Activated CD8-positive, alpha-beta memory T cell treated with anti-CD3 and anti-CD28 coated beads for 36 hours (primary cell): ENCODE measurements around the gene SPNS3. TPM values are rescaled to one million over a fixed set of nuclear protein-coding genes. Genes with fewer than 3 reads are reported as not detected.

Experiments used
- CTCF ChIA-PET: fragments of 350-600 bp; sonication (Branson Sonifier 250); formaldehyde crosslinking; loops from one replicate; lab custom pipeline; 2021; ENCODE audit warnings: antibody characterized with exemption; lab: Charles Lee
- POLR2A ChIA-PET: fragments of 350-600 bp; sonication (Branson Sonifier 250); formaldehyde crosslinking; loops from one replicate; lab custom pipeline; 2021; ENCODE audit warnings: antibody characterized with exemption; lab: Charles Lee
- total RNA-seq, 2 experiments: library from RNA; stranded (reverse); gene quantifications; one replicate each; pipeline ENCODE4 v1.2.3, GENCODE V29; 2021

The SPNS3 gene
- total RNA-seq, 2 experiments from 2014 or later = 17.8 to 20.5 TPM

DNA sequence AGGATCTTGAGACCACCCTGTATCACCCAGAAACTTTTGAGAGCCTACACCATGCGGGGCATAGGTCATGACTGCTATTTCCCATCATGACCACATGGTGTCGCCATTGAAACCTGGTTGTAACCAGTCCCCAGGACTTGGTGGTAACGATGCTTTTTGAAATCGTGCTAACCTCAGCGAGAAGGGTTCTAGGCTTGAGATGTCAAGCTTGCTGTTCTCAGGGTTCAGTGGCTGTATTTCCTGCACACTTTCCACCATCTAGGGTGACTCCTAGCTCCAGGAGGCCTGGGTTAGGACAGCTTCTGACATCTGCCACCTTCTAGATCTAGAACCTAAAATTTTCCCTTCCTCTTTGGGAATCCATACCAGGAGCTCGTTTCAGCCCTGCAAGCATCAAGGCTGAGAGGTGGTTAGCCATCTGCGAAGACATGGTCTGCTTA is 13.0 kb upstream of the SPNS3 start:
- CTCF ChIA-PET = interaction anchor here (0.6 to 2.6 kb wide), 15 partner anchors 13 to 246 kb away, joined by 3 to 16 read pairs (median 3); partner anchors contain the start of gene SPNS3

DNA sequence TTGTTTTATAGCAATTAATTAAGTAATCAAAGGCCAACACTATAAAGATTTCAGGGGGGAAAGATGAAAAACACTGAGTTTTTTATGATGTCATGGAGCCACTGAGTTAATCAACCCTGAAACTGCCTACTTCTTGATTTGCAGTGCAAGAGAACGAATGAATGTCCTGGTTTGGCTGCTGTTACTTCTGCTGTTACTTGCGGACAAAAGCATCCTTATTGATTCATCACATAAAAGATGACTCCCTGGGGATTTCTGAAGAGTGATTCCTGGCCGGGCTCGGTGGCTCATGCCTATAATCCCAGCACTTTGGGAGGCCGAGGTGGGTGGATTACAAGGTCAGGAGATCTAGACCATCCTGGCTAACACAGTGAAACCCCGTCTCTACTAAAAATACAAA is 10.9 kb upstream of the SPNS3 start:
- POLR2A ChIA-PET = no interaction called here
- CTCF ChIA-PET = interaction anchor here (0.6 to 1.6 kb wide), 6 partner anchors 9 to 282 kb away, joined by 3 to 4 read pairs (median 4); no protein-coding TSS in a partner anchor

More for the DNA sequence above, 13.0 kb upstream of the SPNS3 start:
- POLR2A ChIA-PET = interaction anchor here (0.7 to 1.6 kb wide), 2 partner anchors 13 to 27 kb away, joined by 4 to 6 read pairs; partner anchors contain the start of gene SPNS3

DNA sequence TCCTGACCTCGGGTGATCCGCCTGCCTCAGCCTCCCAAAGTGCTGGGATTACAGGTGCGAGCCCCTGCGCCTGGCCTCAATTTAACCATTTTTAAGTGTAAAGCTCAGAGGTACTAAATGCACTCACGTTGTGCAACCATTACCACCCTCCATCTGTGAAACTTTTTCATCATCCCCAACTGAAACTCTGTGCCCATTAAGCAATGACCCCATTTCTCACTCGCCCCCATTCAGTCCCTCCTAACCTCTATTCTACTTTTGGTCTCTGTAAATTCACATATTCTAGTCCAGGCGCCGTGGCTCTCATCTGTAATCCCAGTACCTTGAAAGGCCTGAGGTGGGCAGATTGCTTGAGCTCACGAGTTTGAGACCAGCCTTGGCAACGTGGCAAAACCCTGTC is 8.3 kb upstream of the SPNS3 start:
- ChIA-PET CTCF (interaction anchor here (0.7 to 1.1 kb wide), 3 partner anchors 157 to 488 kb away, joined by 3 to 4 read pairs (median 4); no protein-coding TSS in a partner anchor), POLR2A (no interaction called here)

DNA sequence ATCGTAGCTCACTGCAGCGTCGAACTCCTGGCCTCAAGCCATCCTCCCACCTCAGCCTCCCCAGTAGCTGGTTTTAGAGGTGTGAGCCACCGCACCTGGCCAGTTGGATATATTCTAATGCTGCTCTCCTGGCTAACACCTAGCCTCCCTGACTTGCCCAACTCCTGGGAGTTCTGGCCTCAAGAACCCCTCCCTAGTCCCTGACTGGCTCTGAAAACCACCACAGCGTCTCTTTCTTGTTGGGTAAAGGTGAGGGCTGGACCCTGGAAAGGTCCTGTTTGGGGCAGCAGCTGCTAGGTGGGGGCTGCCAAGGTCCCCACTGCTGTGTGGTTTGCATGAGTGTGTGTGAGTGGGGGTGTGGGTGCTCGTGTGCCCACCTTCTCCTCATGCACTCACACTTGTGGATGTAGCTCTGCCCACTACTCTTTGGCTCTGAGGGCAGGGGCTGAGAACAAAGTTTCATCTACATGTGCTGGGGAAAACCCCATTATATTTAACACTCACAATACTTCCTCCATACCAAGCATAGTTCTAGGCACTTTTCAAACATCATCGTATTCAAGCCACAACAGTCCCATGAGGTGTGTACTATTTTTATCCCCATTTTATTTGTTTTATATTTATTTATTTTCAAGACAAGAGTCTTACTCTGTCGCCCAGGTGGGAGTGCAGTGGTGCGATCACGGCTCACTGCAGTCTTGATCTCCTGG is 7.1 kb upstream of the SPNS3 start:
- ChIA-PET CTCF (no interaction called here), POLR2A (no interaction called here)

DNA sequence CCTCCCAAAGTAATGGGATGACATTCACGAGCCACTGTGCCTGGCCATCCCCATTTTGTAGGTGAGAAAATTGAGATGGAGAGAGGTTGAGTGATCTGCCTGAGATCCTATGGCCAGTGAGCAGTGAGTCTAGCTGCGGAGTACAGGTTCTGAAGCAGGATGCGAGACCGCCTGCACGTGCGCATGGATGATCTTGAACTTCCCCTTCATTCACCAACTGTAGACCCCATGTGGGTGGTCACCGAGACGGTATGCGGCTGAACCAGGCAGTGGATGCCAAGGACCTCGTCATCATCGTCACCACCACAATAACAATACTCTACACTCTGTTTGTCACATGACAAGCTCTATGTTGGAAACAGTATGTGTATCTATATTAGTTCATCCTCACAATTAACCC is 6.2 kb upstream of the SPNS3 start:
- POLR2A ChIA-PET = no interaction called here
- CTCF ChIA-PET = interaction anchor here (1.0 kb wide), 1 partner anchor 140 kb away, joined by 3 read pairs; no protein-coding TSS in a partner anchor

DNA sequence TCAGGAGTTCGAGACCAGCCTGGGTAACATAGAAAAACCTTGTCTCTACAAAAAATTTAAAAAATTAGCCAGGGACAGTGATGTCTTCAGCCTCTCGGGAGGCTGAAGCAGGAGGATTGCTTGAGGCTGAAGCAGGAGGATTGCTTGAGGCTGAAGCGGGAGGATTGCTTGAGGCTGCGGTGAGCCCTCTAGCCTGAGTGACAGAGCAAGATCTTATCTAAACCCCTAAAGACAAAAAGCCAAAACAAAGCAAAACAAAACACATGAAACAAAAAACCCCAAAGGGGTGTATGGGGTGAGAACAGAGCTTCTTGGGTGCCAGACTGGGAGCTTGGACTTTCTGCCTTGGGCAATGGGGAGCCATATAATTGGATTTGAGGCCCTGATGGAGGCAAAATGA is 2.6 kb downstream of the SPNS3 start:
- POLR2A ChIA-PET = interaction anchor here (0.5 kb wide), 1 partner anchor 42 kb away, joined by 3 read pairs; no protein-coding TSS in a partner anchor
- CTCF ChIA-PET = interaction anchor here (0.8 to 1.2 kb wide), 2 partner anchors 14 to 15 kb away, joined by 3 read pairs; no protein-coding TSS in a partner anchor

DNA sequence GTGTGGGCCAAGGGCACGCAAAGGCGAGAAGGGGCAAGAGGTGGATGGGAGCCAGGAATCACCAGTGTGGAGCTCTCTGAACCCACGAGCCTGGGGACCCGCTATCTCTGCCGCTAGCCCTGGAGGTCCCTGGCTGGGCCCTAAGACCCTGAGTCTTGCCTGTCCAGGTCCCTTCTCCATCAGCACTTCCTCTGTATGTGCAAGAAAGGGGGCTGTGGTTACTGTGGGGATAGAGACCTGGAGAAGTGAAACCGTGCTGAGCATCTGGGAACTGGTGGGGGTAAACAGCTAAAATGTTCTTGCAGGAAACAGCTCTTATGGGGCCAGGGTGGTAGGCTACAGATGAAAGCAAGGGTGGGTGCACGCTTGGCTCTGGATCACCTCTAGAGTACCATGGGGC is 3.1 kb downstream of the SPNS3 start:
- CTCF ChIA-PET = interaction anchor here (1.2 kb wide), 1 partner anchor 16 kb away, joined by 3 read pairs; no protein-coding TSS in a partner anchor
- POLR2A ChIA-PET = interaction anchor here (0.5 kb wide), 1 partner anchor 41 kb away, joined by 3 read pairs; no protein-coding TSS in a partner anchor

DNA sequence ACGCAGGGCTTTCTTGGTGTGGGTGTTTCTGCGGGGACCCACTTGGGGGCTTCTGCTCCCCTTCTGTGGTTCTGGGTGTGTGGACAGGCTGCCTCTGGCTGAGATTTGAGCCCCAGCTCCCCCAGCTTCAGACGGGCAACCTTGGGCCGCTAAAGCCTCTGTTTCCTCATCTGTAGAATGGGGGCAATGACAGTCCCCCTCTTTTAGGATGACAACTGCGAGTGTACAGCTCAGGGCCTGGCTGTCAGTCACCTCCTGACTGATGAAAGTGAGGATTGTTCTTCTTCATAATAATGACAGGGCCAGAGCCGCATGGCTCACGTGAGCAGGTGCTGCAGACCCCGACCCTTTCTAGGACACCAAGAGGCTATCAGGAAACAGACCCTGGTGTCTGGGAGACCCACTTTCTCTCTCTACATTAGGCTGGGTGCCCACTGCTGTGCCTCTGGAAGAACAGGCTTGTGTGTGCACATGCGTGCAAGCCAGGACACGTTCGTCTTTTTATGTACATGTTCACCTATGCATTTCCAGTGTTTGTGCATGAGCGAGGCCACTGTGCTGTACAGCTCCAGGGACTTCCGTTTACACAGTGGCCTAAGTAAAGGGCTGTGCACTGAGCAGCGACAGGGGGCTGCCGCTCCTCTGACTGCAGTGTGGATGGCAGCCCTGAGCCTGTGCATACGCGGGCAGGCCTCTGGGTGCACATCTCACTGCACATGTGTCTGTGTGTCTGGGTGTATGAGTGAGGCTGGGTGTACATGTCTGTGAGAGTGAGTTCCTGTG is 4.6 kb downstream of the SPNS3 start:
- CTCF ChIA-PET = no interaction called here

DNA sequence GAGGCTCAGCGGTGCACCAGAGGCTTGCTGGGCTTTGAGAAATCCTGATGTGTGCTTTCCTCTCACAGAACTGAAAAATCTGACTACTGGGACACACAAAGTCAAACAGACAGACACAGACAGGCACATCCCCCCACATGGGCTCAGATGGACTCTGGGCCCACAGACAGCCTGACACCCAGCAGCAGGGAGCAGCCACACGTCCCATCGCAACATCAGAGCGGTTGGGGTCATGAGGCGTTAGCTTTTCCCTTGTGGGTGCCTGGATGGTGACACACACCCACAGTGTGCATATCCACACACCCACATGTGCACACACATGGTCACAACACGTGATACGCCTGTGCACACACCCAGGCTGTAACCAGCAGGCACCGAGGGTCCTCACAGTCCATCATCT is 6.3 kb downstream of the SPNS3 start:
- CTCF ChIA-PET = no interaction called here
- POLR2A ChIA-PET = no interaction called here

More for the DNA sequence above, 4.6 kb downstream of the SPNS3 start:
- POLR2A ChIA-PET = interaction anchor here (0.6 kb wide), 1 partner anchor 295 kb away, joined by 3 read pairs; the partner anchor contains the start of genes CYB5D2 and ZZEF1

DNA sequence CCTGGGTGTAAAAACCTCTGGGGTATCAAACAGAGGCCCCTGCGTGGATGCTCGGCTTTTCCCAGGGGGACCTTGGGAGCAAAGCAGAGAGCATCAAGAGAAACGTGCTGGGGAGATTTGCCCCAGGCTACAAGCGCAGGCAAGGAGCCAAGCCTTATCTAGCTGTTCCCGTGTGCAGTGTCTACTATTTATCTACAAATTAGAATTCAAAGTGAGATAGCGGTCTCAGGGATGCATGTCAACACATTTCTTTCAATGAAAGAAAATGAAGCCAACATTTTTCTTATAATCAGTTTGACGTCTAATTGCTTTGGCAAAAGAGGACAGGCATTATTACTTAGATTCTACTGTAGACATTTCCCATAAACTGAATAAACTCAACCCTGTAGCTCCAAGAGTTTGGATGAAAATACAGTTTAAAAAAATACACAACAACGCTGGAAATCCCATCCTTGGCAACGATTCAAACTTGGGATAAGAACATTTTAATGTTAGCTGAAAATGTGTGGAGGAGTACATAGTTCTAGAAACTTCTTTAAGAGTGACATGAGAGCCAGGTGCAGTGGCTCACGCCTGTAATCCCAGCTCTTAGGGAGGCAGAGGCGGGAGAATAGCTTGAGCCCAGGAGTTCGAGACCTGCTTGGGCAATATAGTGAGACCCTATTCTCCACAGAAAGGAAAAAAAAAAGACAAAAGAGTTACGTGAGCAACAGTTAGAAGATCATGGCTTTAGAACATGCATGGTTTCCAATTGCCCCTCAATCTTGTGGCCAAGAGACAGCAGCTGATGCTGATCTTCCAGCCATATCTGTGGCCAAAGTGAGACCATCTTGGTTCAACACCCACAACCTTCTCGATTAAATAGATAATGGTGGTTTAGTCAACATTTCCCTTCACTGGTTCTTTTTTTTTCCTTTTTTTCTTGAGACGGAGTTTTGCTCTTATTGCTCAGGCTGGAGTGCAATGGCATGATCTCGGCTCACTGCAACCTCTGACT is 7.2 kb downstream of the SPNS3 start:
- ChIA-PET CTCF (no interaction called here), POLR2A (no interaction called here)

DNA sequence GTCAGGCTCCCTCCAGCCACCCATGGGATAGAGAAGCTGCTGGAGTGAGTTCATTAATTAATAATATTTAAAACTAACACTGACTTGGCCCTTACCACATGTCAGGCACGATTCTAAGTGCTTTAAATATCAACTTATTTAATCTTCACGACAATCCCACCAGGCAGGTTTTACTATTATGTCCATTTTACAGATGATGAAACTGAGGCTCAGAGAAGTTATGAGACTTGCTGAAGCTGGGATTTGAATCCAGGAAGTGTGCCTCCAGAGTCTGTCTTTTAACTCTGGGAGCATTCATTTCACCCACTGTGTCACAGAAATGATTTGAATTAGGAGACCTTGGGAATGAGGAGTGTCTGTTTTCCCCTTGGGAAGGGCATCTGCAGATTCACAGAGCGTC is 8.8 kb downstream of the SPNS3 start:
- ChIA-PET POLR2A (no interaction called here), CTCF (interaction anchor here (1.0 kb wide), 1 partner anchor 33 kb away, joined by 3 read pairs; no protein-coding TSS in a partner anchor)

DNA sequence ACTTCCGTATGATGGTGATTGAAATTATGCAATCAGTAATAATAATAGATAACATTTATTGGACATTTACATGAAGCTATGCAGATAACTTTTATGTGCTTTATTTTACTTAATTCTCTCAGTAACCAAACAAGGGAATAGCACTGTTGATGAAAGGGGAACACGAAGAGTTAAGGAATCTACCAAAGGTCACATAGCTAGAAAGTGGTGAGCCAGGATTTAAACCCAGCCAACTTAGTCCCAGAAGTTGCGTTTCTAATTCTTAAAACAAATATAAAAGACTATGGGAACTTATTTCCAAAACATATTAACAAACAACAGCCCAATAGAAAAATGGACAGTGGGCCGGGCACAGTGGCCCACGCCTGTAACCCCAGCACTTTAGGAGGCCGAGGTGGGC is 9.7 kb downstream of the SPNS3 start:
- ChIA-PET POLR2A (interaction anchor here (0.7 kb wide), 1 partner anchor 24 kb away, joined by 7 read pairs; no protein-coding TSS in a partner anchor), CTCF (no interaction called here)

DNA sequence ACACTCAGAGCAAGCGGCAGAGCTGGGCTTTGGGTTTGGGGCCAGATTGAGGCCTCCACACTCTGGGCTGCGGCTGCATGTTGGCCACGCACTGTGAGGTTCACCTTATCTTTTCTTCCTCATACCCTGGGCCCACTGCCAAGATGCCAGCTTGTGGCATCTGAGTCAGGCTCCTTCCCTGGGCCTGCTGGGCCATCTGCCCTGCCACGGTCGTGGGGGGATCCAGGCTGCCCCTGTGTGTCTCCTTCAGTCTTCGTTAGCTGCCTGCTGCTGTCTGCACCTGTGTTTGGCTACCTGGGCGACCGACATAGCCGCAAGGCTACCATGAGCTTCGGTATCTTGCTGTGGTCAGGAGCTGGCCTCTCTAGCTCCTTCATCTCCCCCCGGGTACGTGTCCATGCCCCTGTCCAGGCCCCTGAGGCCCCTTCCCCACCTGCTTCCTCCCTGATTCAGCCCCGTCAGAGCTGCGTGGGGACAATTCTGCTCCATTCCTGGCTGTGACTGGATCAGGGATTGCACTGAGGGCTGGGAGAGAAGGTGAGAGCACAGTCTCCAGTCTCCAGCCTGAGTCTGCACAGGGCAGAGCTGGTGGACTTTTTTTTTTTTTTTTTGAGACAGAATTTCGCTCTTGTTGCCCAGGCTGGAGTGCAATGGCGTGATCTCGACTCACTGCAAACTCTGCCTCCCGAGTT is 11.2 kb downstream of the SPNS3 start:
- ChIA-PET CTCF (interaction anchor here (0.8 kb wide), 1 partner anchor 24 kb away, joined by 3 read pairs; no protein-coding TSS in a partner anchor), POLR2A (no interaction called here)

DNA sequence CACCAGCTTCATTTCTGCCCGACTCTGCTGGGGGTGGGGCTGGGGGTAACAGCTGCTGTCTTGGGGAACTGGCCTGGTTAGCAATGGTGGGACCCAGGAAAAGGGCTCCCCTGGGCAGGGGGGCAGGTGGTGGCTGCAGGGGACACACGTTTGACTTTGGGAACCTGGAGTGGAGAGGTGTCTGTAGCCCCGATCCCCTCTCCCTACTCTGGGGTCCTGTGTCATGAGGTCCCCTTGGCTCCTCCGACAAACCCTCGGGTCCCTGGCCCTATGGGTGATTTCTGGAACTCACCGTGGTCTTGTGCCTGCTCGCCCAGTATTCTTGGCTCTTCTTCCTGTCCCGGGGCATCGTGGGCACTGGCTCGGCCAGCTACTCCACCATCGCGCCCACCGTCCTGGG is 12.0 kb downstream of the SPNS3 start:
- CTCF ChIA-PET = no interaction called here

DNA sequence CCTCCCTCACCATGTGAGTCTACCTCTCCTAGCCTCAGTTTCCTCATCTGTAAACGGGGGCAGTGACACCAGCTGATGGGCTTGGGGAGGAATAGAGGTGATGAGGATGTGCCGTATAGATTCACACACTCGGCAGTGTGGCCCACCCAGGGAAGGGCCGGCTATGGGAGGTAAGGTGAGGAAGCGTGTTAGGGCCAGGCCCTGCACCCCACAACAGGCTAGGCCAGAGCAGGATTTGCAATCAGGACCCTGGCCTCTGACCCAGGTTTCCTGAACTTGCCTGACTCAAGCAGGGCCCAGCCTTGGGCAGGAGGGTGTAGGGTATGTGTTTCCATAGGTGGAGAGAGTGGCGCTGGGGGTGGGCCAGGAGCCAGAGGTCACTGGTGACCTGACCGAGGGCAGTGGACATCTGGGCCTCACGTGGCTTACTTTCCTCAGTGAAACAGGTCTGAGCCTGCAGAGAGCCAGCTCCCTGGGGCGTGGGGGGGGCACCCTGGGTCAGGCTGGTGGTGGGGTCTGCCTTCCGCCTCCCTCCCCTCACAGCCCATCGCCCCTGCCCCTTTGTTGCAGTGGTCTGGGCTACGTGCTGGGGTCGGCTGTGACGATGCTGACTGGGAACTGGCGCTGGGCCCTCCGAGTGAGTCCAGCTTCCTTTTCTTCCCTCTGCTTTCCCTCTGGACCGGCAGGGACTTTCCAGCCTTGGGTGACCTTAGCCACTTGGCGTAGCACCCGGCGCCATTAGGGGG is 12.8 kb downstream of the SPNS3 start:
- CTCF ChIA-PET = no interaction called here
- POLR2A ChIA-PET = interaction anchor here (0.6 kb wide), 1 partner anchor 762 kb away, joined by 6 read pairs; no protein-coding TSS in a partner anchor

More for the DNA sequence above, 12.0 kb downstream of the SPNS3 start:
- POLR2A ChIA-PET = no interaction called here

DNA sequence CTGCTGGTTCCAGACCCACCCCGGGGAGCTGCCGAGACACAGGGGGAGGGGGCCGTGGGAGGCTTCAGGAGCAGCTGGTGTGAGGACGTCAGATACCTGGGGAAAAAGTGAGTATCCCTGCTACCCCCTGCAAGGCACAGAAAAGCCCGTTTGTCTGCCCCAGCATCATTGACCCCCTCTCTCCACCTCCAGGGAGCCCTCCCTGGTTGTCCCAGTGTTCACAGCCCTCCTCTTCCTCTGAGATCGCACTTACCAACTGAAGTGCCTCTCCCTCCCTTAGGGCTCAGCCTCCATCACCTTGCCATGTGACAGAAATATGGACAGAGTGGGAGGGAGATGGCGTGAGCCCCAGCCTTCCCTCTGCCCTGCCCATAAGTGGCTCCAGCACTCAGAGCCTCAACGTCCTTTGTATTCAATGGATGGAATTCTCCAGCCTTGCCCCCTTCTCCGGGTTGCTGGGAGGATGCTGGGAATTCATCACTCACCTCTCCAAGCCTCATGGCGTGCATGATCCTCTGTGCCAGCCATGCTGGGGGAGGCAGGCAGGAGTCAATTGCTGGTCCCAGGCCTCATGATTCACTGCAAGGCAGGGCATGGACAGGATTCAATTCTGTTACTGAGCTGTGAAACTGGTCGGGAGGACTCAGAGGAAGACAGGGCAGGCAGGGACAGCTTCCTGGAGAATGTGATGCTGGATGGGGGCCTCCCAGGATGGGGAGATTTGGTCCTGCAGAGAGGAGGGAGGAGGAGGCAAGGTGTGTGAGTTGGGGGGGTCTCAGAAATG is 14.6 kb downstream of the SPNS3 start:
- ChIA-PET POLR2A (interaction anchor here (0.6 kb wide), 1 partner anchor 27 kb away, joined by 6 read pairs; no protein-coding TSS in a partner anchor), CTCF (no interaction called here)
